ENCODE results near the gene LRRC8E. TPM values are rescaled to one million over a fixed set of nuclear protein-coding genes. Genes with fewer than 3 reads are reported as not detected.

Gene LRRC8E
- total RNA-seq, 1 donor from 2014 or later = not detected

GRCh38 chr19:7850945-7851622 is 37.2 kb upstream of the LRRC8E start:
- Mint-ChIP-seq H3K36me3 (ENCODE audit: unreplicated experiment) (no peaks in the 10 kb centered on the region), H3K27ac (ENCODE audit: unreplicated experiment) (no peak overlapping the region)
- no peak for DNase-seq

GRCh38 chr19:7851623-7852500 is 36.4 kb upstream of the LRRC8E start:
- Mint-ChIP-seq H3K4me3 (ENCODE audit: unreplicated experiment) (peak overlapping the region; percentile 52), H3K4me1 (ENCODE audit: low read depth, unreplicated experiment) (peaks cover 3% of the 10 kb centered on the region), H3K27ac (ENCODE audit: unreplicated experiment) (no peak overlapping the region), H3K36me3 (ENCODE audit: unreplicated experiment) (no peaks in the 10 kb centered on the region), H3K27me3 (ENCODE audit: unreplicated experiment) (peaks cover 9% of the 10 kb centered on the region), H3K9me3 (ENCODE audit: unreplicated experiment) (peaks cover 7% of the 10 kb centered on the region)
- TF ChIP-seq CTCF (IDR thresholded peaks at IDR 0.05; ENCODE audit: partially characterized antibody, unreplicated experiment) = no peak
- peak; percentile 50 for DNase-seq

More at GRCh38 chr19:7850945-7851622, 37.2 kb upstream of the LRRC8E start:
- TF ChIP-seq CTCF (IDR thresholded peaks at IDR 0.05; ENCODE audit: partially characterized antibody, unreplicated experiment) = no peak
- Mint-ChIP-seq H3K27me3 (ENCODE audit: unreplicated experiment) (peaks cover 9% of the 10 kb centered on the region), H3K4me3 (ENCODE audit: unreplicated experiment) (no peak overlapping the region), H3K9me3 (ENCODE audit: unreplicated experiment) (peaks cover 7% of the 10 kb centered on the region), H3K4me1 (ENCODE audit: low read depth, unreplicated experiment) (peaks cover 3% of the 10 kb centered on the region)

GRCh38 chr19:7852851-7853769 is 35.2 kb upstream of the LRRC8E start:
- peaks cover 3% of the 10 kb centered on the region for H3K4me1 Mint-ChIP-seq (ENCODE audit: low read depth, unreplicated experiment)
- peak; percentile 97 for TF ChIP-seq CTCF (IDR thresholded peaks at IDR 0.05; ENCODE audit: partially characterized antibody, unreplicated experiment)
- peak overlapping the region; percentile 52 for H3K27ac Mint-ChIP-seq (ENCODE audit: unreplicated experiment)
- H3K9me3 Mint-ChIP-seq (ENCODE audit: unreplicated experiment) = peaks cover 8% of the 10 kb centered on the region
- H3K4me3 Mint-ChIP-seq (ENCODE audit: unreplicated experiment) = peak overlapping the region; percentile 63
- no peaks in the 10 kb centered on the region for H3K36me3 Mint-ChIP-seq (ENCODE audit: unreplicated experiment)
- peaks cover 9% of the 10 kb centered on the region for H3K27me3 Mint-ChIP-seq (ENCODE audit: unreplicated experiment)
- peak; percentile 90 for DNase-seq

- Mint-ChIP-seq H3K27me3 (ENCODE audit: unreplicated experiment) (peaks cover 11% of the 10 kb centered on the region), H3K4me1 (ENCODE audit: low read depth, unreplicated experiment) (peaks cover 4% of the 10 kb centered on the region), H3K27ac (ENCODE audit: unreplicated experiment) (peak overlapping the region; percentile 43), H3K4me3 (ENCODE audit: unreplicated experiment) (no peak overlapping the region), H3K9me3 (ENCODE audit: unreplicated experiment) (peaks cover 7% of the 10 kb centered on the region), H3K36me3 (ENCODE audit: unreplicated experiment) (no peaks in the 10 kb centered on the region)
- no peak for TF ChIP-seq CTCF (IDR thresholded peaks at IDR 0.05; ENCODE audit: partially characterized antibody, unreplicated experiment)
- no peak for DNase-seq
These were observed 34.6 kb upstream of the LRRC8E start for GRCh38 chr19:7853770-7854128.
